IPS-18a (cell line): Measurements from ENCODE around the gene UGT1A8.

Source experiments
- H3K27ac ChIP-seq: one replicate; pipeline ENCODE4 v1.5.1; 2013; ENCODE audit warnings: low read length
- H3K27me3 ChIP-seq: one replicate; pipeline ENCODE4 v1.6.1; 2013; ENCODE audit warnings: mild to moderate bottlenecking, low read length; ENCODE audit not compliant: control insufficient read depth, insufficient read depth
- H3K36me3 ChIP-seq: one replicate; pipeline ENCODE4 v1.6.1; 2013; ENCODE audit warnings: low read depth, low read length; ENCODE audit not compliant: control insufficient read depth
- H3K4me1 ChIP-seq: one replicate; pipeline ENCODE4 v1.6.1; 2013; ENCODE audit warnings: low read depth, low read length; ENCODE audit not compliant: control insufficient read depth
- H3K4me3 ChIP-seq: one replicate; pipeline ENCODE4 v1.5.1; 2013; ENCODE audit warnings: low read length
- H3K9ac ChIP-seq: one replicate; pipeline ENCODE4 v1.6.1; 2013; ENCODE audit warnings: mild to moderate bottlenecking, low read length, moderate library complexity
- H3K9me3 ChIP-seq: one replicate; pipeline ENCODE4 v1.6.1; 2013; ENCODE audit warnings: low read depth, low read length; ENCODE audit not compliant: control insufficient read depth

Gene UGT1A8

DNA sequence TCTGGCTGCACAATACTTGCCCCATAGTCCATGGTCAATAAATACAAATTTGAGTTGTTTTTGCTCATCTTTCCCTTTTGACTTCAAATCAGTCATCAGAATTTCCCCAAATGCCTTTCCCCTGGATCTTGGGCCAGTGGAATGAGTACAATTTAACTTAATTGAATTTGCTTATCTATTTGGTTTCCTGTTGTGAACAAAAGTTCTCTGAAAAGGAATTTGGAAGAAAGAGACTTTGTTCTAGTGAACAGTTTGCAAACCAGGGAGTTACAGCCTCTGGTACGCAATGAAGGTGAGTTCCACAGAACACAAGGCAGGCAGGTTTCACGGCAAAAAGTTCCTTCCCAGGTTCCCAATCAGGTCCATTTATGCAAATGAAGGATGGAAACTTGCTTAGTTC is 141.4 kb downstream of the UGT1A8 start:
- no peak overlapping the region for H3K27ac ChIP-seq
- no peak overlapping the region for H3K4me3 ChIP-seq
- H3K36me3 ChIP-seq = no peaks in the 10 kb centered on the region
- H3K9ac ChIP-seq = no peak overlapping the region
- no peaks in the 10 kb centered on the region for H3K27me3 ChIP-seq
- no peaks in the 10 kb centered on the region for H3K4me1 ChIP-seq
- no peaks in the 10 kb centered on the region for H3K9me3 ChIP-seq

DNA sequence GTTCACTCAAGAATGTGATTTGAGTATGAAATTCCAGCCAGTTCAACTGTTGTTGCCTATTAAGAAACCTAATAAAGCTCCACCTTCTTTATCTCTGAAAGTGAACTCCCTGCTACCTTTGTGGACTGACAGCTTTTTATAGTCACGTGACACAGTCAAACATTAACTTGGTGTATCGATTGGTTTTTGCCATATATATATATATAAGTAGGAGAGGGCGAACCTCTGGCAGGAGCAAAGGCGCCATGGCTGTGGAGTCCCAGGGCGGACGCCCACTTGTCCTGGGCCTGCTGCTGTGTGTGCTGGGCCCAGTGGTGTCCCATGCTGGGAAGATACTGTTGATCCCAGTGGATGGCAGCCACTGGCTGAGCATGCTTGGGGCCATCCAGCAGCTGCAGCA is 142.6 kb downstream of the UGT1A8 start, which contains the start of gene UGT1A1:
UGT1A1 (plus strand) TSS at position 228 of the 400 bp plus-strand sequence; CDS start at position 246, 18 bp downstream.
- no peaks in the 10 kb centered on the region for H3K9me3 ChIP-seq
- H3K9ac ChIP-seq = no peak within 1 kb of the TSS
- no peaks in the 10 kb centered on the region for H3K27me3 ChIP-seq
- no peaks in the 10 kb centered on the region for H3K4me1 ChIP-seq
- H3K27ac ChIP-seq = no peak within 1 kb of the TSS
- H3K36me3 ChIP-seq = no peaks in the 10 kb centered on the region
- no peak within 1 kb of the TSS for H3K4me3 ChIP-seq

- Histone ChIP-seq H3K27me3 (no peaks in the 10 kb centered on the region), H3K4me3 (no peak overlapping the region), H3K4me1 (no peaks in the 10 kb centered on the region), H3K36me3 (no peaks in the 10 kb centered on the region), H3K9ac (no peak overlapping the region), H3K27ac (no peak overlapping the region), H3K9me3 (no peaks in the 10 kb centered on the region)
These were observed 143.8 kb downstream of the UGT1A8 start for GRCh38 chr2:233761040-233761769.

GRCh38 chr2:233764264-233764663 is 146.8 kb downstream of the UGT1A8 start:
- Histone ChIP-seq H3K9ac (no peak overlapping the region), H3K9me3 (no peaks in the 10 kb centered on the region), H3K36me3 (no peaks in the 10 kb centered on the region), H3K27me3 (no peaks in the 10 kb centered on the region), H3K27ac (no peak overlapping the region), H3K4me3 (no peak overlapping the region), H3K4me1 (peaks cover 9% of the 10 kb centered on the region)

- H3K36me3 ChIP-seq = no peaks in the 10 kb centered on the region
- H3K27me3 ChIP-seq = no peaks in the 10 kb centered on the region
- H3K4me1 ChIP-seq = peaks cover 9% of the 10 kb centered on the region
- no peak overlapping the region for H3K9ac ChIP-seq
- H3K27ac ChIP-seq = no peak overlapping the region
- no peaks in the 10 kb centered on the region for H3K9me3 ChIP-seq
- H3K4me3 ChIP-seq = no peak overlapping the region
These were observed 147.3 kb downstream of the UGT1A8 start for GRCh38 chr2:233764761-233765160.

- Histone ChIP-seq H3K9me3 (no peaks in the 10 kb centered on the region), H3K36me3 (no peaks in the 10 kb centered on the region), H3K27me3 (no peaks in the 10 kb centered on the region), H3K27ac (no peak overlapping the region), H3K9ac (no peak overlapping the region), H3K4me3 (no peak overlapping the region), H3K4me1 (peaks cover 9% of the 10 kb centered on the region)
These were observed 149.0 kb downstream of the UGT1A8 start for GRCh38 chr2:233766416-233766815.

DNA sequence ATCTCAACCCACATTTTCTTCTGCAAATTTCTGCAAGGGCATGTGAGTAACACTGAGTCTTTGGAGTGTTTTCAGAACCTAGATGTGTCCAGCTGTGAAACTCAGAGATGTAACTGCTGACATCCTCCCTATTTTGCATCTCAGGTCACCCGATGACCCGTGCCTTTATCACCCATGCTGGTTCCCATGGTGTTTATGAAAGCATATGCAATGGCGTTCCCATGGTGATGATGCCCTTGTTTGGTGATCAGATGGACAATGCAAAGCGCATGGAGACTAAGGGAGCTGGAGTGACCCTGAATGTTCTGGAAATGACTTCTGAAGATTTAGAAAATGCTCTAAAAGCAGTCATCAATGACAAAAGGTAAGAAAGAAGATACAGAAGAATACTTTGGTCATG is 150.6 kb downstream of the UGT1A8 start:
- Histone ChIP-seq H3K9ac (no peak overlapping the region), H3K4me1 (peaks cover 9% of the 10 kb centered on the region), H3K36me3 (no peaks in the 10 kb centered on the region), H3K27ac (peak overlapping the region; percentile 3), H3K9me3 (no peaks in the 10 kb centered on the region), H3K4me3 (no peak overlapping the region), H3K27me3 (no peaks in the 10 kb centered on the region)

DNA sequence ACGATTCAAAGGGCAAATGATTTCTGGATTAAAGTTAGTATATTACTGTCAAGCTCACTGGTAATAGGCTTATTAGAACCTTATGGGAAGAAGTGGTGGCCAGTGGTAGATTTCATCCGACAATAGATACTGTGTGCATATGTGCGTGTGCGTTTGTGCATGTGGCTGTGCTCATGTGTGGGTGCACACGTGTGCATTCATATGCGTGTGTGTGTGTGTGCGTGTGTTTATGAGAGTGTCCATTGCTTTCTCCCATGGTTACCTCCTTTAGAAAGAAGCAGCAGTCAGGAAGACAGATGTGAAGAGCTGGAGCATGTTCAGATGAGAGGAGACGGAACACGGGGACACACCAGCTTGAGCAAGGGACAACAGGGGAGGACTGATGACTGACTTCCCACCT is 151.8 kb downstream of the UGT1A8 start:
- Histone ChIP-seq H3K36me3 (no peaks in the 10 kb centered on the region), H3K4me1 (peaks cover 9% of the 10 kb centered on the region), H3K4me3 (no peak overlapping the region), H3K27me3 (no peaks in the 10 kb centered on the region), H3K27ac (no peak overlapping the region), H3K9me3 (no peaks in the 10 kb centered on the region), H3K9ac (no peak overlapping the region)

DNA sequence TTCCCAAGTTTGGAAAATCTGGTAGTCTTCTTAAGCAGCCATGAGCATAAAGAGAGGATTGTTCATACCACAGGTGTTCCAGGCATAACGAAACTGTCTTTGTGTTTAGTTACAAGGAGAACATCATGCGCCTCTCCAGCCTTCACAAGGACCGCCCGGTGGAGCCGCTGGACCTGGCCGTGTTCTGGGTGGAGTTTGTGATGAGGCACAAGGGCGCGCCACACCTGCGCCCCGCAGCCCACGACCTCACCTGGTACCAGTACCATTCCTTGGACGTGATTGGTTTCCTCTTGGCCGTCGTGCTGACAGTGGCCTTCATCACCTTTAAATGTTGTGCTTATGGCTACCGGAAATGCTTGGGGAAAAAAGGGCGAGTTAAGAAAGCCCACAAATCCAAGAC is 154.7 kb downstream of the UGT1A8 start:
- Histone ChIP-seq H3K4me3 (no peak overlapping the region), H3K36me3 (no peaks in the 10 kb centered on the region), H3K9ac (no peak overlapping the region), H3K27me3 (no peaks in the 10 kb centered on the region), H3K27ac (no peak overlapping the region), H3K4me1 (peaks cover 9% of the 10 kb centered on the region), H3K9me3 (no peaks in the 10 kb centered on the region)

DNA sequence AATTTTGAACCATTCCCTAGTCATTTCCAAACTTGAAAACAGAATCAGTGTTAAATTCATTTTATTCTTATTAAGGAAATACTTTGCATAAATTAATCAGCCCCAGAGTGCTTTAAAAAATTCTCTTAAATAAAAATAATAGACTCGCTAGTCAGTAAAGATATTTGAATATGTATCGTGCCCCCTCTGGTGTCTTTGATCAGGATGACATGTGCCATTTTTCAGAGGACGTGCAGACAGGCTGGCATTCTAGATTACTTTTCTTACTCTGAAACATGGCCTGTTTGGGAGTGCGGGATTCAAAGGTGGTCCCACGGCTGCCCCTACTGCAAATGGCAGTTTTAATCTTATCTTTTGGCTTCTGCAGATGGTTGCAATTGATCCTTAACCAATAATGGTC is 155.2 kb downstream of the UGT1A8 start:
- no peak overlapping the region for H3K27ac ChIP-seq
- H3K9ac ChIP-seq = no peak overlapping the region
- H3K27me3 ChIP-seq = no peaks in the 10 kb centered on the region
- peaks cover 7% of the 10 kb centered on the region for H3K4me1 ChIP-seq
- no peaks in the 10 kb centered on the region for H3K36me3 ChIP-seq
- H3K9me3 ChIP-seq = no peaks in the 10 kb centered on the region
- H3K4me3 ChIP-seq = no peak overlapping the region

DNA sequence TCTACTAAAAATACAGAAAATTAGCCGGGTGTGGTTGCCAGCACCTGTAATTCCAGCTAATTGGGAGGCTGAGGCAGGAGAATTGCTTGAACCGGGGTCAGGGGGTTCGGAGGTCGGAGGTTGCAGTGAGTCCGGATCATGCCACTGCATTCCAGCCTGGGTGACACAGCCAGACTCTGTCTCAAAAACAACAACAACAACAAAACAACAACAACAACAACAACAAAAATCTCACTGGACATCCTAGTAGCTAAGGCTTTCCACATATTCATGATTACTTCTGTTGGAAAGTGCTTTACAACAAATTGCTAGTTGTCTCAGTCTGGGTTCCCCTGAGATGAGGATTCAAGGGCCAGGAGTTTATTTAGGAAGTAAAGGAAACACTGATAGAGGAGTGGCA is 156.4 kb downstream of the UGT1A8 start:
- no peak overlapping the region for H3K4me3 ChIP-seq
- H3K4me1 ChIP-seq = no peaks in the 10 kb centered on the region
- no peaks in the 10 kb centered on the region for H3K9me3 ChIP-seq
- no peak overlapping the region for H3K27ac ChIP-seq
- H3K9ac ChIP-seq = no peak overlapping the region
- no peaks in the 10 kb centered on the region for H3K36me3 ChIP-seq
- H3K27me3 ChIP-seq = no peaks in the 10 kb centered on the region

DNA sequence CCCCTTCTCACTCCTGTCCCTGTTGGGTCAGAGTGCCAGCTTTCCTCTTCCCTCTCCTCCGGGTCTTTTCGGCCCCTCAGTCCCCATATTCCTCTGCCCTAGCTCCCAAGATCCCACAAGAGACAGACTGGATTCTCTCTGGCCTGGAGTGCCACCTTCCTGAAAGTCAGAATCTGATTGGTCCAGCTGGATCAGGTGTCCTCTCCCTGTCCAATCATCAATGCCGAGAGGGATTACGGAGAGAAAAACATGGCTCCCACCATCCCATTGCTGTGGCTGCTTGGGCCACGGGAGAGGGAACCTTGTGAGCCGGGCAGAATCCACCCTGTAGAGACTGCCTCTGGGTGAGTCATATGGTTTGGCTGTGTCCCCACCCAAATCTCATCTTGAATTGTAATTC is 158.0 kb downstream of the UGT1A8 start:
- no peaks in the 10 kb centered on the region for H3K4me1 ChIP-seq
- H3K4me3 ChIP-seq = no peak overlapping the region
- H3K36me3 ChIP-seq = no peaks in the 10 kb centered on the region
- H3K27me3 ChIP-seq = no peaks in the 10 kb centered on the region
- H3K9me3 ChIP-seq = no peaks in the 10 kb centered on the region
- H3K27ac ChIP-seq = no peak overlapping the region
- no peak overlapping the region for H3K9ac ChIP-seq
